Daoy (cell line): ENCODE measurements around the gene ADAMTSL4. TPM values are rescaled to one million over a fixed set of nuclear protein-coding genes. Genes with fewer than 3 reads are reported as not detected.

ENCODE experiments used
- DNase-seq: peaks from one replicate; pipeline ENCODE4 v3.0.0-alpha.2; 2015; ENCODE audit warnings: low read depth
- total RNA-seq: library from RNA; depleted of rRNA; stranded (reverse); fragments of >200 nt; shearing (Covaris generic); gene quantifications from 2 replicates; pipeline ENCODE4 v1.2.3, GENCODE V29; 2014; rRNA removed

The ADAMTSL4 gene
- 0.33 TPM in 1 of 2 replicates, not detected in the other for total RNA-seq

- peak; percentile 59 for DNase-seq
Observed at GRCh38 chr1:150548632-150549495, at the start of gene ADAMTSL4. ADAMTSL4 (plus strand) TSS chr1:150549408; CDS start chr1:150552289, 2,881 bp downstream.

- DNase-seq: no peak
Observed at GRCh38 chr1:150505431-150505830, 43.8 kb upstream of the ADAMTSL4 start.

DNA sequence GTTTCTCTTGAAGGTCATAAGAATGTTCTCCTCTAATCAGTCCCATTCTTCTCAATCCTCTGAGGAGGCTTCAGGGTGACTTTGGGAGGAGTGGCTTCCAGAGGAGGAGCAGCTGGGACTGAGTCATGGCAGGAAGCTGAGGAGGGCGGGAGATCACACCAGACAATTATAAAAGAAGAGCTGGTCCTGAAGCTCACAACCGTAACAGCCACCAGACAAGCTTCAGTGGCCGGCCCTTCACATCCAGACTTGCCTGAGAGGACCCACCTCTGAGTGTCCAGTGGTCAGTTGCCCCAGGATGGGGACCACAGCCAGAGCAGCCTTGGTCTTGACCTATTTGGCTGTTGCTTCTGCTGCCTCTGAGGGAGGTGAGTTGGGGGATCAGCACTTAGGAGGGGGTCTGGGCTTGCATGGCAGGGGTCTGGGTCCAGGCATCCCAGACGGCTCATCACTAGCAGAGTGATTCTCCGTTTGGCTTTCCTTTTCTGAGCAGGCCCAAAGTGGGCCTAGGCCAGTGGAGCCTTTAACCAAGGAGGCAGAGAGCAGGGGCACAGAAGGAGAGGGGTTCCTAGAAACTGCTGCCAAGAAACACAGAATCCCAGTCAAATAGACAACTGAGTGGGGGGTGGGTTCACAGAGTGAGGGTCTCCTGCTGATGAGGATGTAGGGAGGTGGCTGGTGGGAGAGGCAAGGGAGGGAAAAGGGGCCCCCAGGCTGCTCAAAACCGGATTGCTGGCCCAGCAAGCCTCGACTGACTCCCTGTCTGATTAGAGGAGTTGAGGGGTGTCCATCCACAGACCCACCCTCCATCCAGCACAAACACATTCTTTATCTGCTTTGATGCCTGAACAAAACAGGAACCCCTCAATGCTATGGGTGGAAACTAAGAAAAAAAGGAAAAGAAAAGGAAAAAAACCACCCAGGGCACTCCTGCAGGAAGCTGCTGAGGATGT is 41.0 kb upstream of the ADAMTSL4 start, which contains the start of gene ECM1:
TSS of gene ECM1 (plus strand) at position 198 of the 953 bp plus-strand sequence. CDS start at position 299, 101 bp downstream.
- DNase-seq: peak; percentile 87

GRCh38 chr1:150508982-150509381 is 40.2 kb upstream of the ADAMTSL4 start:
- DNase-seq: no peak

DNA sequence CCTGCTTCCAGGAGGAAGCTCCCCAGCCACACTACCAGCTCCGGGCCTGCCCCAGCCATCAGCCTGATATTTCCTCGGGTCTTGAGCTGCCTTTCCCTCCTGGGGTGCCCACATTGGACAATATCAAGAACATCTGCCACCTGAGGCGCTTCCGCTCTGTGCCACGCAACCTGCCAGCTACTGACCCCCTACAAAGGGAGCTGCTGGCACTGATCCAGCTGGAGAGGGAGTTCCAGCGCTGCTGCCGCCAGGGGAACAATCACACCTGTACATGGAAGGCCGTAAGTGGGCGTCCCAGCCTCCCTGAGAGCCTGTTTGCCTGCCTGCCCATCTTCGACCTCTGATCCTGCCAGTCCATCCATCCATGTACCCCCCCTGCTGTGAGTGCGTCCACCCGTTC is 37.7 kb upstream of the ADAMTSL4 start:
- DNase-seq: no peak

DNA sequence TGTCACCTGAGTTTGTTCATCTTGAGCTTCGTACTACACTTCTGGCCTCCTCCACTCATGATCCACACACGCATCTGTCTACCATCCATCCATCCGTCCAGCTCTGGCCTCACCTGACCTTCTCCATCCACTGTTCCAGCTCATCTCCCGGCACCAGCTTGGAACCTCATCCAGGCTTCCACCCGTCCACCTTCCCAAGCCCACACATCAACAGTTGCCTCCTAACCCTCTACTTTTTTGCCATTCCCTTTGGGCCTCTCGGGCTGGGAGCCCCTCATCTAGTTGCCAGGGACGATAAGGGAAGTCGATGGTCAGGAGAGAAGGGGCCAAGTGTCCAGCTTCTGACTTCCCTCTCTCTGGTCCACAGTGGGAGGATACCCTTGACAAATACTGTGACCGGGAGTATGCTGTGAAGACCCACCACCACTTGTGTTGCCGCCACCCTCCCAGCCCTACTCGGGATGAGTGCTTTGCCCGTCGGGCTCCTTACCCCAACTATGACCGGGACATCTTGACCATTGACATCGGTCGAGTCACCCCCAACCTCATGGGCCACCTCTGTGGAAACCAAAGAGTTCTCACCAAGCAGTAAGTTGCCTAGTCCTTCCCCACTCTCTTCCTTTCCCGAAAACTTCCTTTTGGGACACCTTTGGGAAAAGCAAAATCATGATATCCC is 37.1 kb upstream of the ADAMTSL4 start:
- DNase-seq: no peak

DNA sequence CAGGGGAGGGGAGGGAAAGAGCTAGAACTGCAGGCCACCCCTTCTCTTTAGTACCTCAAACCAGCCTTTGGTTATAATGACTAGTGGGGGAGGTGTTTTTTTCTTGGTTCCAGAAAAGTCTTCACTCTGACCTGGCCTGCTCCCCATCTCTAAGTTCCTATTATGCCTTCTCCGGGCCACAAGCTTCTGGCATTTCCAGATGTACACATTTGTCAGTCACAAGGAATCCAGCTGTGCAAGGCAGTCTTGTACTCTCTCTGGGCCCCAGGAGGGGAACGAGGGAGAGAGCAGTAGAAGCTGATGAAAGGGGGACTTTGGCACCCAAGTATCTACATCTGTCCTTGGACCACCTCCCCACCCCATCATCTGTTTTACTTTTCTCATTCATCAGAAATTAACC is 36.4 kb upstream of the ADAMTSL4 start:
- no peak for DNase-seq

DNA sequence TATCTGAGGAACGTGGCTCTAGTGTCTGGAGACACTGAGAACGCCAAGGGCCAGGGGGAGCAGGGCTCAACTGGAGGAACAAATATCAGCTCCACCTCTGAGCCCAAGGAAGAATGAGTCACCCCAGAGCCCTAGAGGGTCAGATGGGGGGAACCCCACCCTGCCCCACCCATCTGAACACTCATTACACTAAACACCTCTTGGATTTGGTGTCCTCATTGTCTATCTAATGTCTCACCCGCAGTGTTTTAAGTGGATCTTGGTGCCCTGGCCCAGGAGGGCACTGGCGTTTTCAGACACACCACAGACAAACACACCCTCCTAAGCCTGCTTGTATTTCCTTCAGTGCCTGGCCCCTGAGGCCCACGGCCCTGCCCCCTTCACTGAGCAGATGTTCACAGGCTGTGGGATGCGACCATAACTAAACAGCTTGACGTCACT is 35.8 kb upstream of the ADAMTSL4 start:
- DNase-seq: no peak

DNA sequence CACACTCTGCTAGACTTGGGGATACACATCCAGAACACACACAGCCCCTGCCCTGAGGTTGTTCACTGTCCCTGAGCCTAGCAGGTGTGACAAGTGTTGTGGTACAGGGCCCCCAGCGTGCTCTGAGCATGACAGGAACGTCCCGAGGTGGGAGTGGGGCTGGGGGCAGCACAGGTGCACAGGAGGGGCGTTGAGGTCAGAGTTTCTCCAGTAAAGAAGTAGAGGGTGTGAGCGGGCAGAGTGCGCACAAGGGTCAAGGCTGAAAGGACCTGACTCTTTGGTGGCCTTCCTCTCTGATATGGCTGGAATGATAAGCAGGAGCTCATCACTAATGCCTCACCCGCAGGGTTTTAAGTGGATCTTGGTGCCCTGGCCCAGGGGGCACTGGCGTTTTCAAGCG is 34.9 kb upstream of the ADAMTSL4 start:
- DNase-seq: no peak

DNA sequence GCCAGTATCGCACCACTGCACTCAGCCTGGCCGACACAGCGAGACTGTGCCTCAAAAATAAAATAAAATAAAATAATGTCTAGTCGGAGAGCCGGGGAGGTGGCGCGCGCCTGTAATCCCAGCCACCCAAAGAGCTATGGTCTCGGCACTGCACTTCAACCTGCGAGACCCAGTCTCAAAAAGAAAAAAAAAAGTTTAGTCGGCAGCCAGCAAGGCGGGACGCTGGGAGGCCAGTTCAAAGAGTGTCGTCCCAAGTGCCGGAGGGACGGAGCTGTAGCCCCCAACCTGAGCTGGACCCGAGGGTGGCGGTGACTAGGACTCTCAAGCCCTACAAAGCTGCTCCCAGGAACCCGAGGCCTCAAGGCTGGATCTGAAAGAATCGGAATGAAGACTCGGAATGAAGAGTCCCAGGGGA is 34.3 kb upstream of the ADAMTSL4 start:
- no peak for DNase-seq

GRCh38 chr1:150515328-150516049 is 33.7 kb upstream of the ADAMTSL4 start, which contains the start of gene FALEC:
FALEC (plus strand) TSS chr1:150515752.
- peak; percentile 99 for DNase-seq

GRCh38 chr1:150516050-150516591 is 33.1 kb upstream of the ADAMTSL4 start:
- no peak for DNase-seq

DNA sequence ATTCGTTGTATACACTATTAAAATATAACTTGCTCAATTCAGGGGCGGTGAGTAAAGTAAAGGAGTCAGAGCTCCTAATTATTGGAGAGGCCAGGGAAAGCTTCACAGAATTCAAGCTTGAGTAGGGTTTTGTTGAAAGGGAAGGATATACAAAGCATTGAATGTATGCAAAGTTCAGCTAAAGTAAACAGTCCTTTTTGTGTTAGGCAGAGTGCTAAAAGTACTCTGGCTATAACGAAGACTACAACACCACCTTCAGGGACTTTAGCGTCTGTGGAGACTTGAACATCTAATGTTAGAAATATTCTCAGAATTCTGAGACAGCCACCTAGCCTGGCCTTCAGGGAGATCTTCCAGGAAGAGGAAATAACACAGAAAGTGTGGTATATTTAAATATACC is 32.6 kb upstream of the ADAMTSL4 start:
- DNase-seq: no peak

DNA sequence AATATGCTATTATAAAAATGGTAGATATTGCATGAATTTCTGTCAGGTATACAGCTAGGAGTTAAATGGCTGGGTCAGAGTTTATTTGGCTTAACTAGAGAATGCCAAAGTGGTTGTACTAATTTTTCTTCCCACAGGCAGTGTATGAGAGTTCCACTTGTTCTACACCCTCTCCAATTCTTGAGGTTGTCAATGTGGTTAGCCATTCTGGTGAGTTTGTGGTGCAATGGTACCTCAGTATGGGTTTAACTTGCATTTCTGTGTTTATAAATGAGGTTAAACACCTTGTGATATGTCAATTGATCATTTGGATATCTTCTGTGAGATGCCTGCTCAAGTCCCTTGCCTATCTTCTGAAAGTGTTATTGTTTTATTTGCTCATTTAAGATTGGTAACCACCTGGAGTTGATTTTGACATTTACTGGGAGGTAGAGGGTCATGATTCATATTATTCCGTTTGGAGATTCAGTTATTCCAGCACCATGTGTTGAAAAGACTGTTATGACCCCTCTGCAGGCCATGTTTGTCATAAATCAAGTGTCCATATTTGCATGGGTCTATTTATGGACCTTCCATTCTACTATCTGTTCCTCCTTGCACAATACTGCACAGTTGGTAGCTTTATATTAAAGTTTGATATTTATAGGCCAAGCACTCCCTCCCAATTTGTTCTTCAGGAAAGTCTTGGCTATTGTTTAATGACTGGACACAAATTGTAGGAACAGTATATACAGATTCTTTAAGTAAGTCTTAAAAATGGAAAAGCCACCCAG is 27.8 kb upstream of the ADAMTSL4 start:
- DNase-seq: no peak

GRCh38 chr1:150525348-150525747 is 23.9 kb upstream of the ADAMTSL4 start:
- no peak for DNase-seq

GRCh38 chr1:150528196-150528595 is 21.0 kb upstream of the ADAMTSL4 start:
- DNase-seq: no peak

DNA sequence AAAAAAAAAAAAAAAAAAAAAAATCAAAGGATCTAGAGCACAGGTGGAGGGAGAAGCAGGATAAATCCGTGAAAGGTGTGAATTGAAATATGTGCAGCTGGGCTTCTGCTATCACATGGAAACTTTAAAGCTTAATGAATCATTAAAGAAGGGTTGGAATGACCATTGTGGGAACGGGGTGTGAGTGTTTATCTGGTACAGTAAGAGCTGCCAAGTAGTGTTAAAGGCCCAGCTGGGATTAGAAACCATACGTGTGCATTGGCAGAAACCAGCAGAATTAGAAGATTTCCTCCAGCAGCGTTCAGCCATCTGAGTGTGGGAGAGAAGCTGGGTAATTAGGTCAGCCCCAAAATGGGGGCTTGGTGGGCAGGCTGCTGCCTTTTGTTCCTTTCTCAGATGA is 20.2 kb upstream of the ADAMTSL4 start:
- DNase-seq: peak; percentile 53

DNA sequence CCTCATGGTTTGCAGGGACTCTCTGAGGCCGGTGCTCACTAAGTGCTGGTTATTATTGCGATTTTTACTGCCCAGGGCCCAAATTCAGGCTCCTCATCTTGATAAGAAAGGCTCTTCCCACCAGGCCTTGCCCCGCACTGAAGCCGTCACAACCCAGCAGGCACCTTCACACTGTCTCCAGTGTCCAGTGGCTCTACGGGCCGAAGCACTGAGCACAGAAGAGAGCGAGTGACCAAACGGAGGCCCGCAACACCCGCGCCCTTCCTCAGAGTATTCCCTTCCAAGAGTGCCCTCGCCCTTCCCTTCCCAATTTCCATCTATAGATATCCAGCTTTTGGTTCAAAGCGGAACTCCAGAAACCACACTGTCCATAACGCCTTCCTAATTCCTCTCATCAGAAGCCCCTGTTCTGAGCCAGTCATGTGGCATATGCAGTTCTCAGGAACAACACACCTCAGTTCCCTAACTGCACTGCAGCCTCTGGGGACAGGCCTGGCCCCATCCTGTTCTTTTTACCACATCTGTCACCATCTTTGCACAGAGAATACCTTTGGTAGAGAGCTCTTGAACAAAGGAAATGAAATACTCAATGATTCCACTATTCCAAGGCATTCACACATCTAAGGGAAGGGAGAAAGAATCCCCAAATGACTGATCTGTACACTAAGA is 18.6 kb upstream of the ADAMTSL4 start:
- DNase-seq: no peak

DNA sequence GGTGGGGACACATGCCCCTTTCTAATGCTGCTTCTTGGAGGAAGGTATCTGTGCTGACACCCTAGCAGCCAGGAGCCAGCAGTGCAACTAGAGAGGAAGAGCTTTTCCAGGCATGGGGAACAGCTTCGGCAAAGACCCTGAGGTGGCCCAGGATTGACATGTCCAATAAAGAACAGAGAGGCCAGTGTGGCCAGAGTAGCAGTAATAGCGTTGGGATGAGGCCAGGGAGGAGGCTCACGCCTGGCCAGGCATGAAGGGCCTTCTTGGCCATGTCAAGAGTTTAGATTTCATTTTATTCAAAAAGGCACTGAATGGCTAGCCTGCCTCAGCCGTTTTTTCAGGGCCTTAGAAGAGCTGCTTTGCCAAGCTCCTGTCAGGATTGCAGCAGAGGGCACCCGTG is 16.3 kb upstream of the ADAMTSL4 start:
- no peak for DNase-seq
